ENCODE measurements around the gene THAP7.
"Not testable (repeated sequence)": the region's sequence is repeated elsewhere in the genome, so short reads cannot be mapped to it uniquely, and the experiment has no call there.

Gene THAP7, protein sequence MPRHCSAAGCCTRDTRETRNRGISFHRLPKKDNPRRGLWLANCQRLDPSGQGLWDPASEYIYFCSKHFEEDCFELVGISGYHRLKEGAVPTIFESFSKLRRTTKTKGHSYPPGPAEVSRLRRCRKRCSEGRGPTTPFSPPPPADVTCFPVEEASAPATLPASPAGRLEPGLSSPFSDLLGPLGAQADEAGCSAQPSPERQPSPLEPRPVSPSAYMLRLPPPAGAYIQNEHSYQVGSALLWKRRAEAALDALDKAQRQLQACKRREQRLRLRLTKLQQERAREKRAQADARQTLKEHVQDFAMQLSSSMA

DNA sequence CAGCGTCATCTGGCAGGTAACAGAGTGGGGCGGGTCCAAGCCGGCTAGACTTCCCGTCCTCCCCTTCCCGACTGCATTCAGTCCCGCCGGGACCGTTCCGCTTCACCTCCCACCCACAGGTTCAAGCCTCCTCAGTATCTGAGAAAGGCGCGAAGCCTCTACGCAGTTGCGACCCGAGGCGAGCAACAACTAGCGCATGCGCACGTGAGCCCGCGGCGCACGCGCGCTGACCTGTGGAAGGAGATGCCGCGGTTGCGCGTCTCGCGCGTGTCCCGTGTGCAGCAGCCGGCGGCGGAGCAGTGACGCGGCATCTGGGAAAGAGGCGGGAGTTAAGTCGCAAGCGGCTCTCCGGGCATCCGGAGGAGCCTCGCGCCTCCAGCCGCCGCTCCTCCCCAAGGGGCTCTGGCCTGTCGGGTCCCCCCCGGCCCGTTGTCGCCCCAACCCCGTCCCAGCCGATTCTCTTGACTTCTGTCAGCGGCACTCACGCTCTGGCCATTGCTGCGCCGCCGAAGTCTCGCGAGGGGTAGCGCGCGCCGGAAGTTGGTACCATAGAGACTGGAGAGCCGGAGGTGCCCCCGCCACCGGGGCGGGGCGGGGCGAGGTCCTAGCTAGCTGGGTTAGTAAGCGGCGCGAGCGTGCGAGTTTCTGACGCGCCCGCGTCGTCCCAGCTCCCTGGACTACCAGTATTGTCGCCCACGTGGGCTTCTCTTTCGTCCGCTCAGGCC, at the start of gene THAP7:
TSS of gene THAP7 (minus strand) at position 518 of the 725 bp plus-strand sequence. CDS start at position 311, 207 bp downstream.
- DNase-seq (ENCODE audit: low read depth in 1 of 2, low spot score in 1 of 2) = peak; percentile 93 to 96

DNA sequence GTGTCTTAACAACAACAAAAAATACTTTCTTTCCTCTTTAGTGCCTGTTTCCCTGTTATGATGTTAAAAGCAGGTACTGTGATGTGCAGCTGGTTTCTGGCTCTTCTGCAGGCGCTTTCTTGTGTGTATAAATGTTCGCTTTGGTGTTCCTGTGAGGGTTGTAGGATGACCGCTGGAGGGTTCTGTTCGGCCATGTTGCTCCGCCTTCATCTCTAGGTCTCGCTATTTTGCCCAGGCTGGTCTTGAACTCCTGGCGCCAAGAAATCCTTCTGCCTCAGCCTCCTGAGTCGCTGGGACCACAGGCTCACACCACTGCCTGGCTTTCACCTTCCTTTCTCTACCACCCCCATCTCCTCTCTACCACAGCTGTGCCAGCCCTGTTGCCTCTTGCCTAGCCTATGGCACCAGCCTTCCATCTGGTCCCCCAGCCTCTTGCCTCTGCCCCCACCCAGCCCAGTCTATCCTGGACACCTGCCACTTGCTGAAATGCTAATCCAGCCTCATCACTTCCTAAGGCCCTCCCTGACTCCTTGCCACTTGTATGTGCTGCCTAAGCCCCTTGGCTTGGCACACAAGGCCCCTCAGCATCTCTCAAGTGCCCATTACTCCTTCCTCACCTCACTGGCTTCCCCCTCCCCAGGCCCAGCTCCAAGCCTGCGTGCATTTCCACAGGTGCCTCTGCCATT, 49.4 kb upstream of the THAP7 start:
- DNase-seq (ENCODE audit: low read depth in 1 of 2, low spot score in 1 of 2) = no peak

DNA sequence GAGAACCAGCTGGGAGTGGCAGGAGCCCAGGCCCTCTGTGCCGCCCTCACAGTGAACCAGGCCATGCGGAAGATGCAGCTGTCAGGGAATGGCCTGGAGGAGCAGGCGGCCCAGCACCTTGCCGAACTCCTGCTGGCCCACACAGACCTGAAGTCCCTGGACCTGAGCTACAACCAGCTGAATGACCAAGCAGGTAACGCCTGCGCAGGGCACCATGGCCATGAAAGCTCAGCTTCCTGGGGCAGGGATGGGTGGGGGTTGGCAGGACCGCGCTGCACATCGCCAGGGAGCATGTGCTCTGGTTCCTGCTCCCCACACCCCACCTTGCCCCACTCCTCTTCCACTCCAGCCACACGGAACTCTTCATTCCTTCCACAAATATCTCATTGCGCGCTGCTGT, 47.0 kb upstream of the THAP7 start:
- DNase-seq (ENCODE audit: low read depth in 1 of 2, low spot score in 1 of 2) = not testable (repeated sequence)

DNA sequence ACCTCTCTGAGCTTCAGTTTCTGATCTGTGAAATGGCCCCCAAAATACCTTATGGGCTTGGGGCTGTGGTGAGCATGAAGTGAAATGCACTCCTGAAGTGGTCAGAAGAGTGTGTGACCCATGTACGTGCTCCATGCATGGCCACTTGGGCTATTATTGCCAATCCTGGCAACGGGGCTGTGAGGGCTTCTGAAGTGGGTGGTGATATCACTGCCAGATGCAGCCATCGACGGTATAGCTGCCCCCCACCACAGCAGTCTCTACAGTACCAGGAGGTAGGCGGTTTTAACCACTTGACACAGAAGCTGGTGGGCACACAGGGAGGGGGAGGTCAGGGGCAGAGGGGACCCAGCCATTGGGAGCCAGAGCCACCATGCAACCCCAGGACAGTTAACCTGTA, 46.5 kb upstream of the THAP7 start:
- DNase-seq (ENCODE audit: low read depth in 1 of 2, low spot score in 1 of 2) = not testable (repeated sequence)

DNA sequence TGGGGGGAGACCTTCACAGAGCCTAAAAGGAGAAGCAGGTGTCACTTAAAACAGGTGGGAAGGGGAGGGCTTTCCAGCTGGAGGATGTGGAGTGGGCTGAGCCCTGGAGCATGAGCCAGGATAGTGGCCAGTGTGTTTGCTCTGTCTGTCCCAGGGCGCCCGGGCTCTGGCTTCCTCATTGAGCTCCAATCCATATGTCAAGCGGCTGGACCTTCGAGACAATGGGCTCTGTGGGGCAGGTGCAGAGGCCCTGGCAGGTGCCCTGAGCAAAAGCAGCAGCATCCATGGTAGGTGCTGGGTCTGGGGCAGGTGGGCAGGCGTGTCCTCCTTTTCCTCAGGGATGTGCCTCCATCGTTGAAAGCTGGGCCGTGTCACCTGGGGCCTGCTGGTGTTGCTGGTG, 45.8 kb upstream of the THAP7 start:
- DNase-seq (ENCODE audit: low read depth in 1 of 2, low spot score in 1 of 2) = no peak

DNA sequence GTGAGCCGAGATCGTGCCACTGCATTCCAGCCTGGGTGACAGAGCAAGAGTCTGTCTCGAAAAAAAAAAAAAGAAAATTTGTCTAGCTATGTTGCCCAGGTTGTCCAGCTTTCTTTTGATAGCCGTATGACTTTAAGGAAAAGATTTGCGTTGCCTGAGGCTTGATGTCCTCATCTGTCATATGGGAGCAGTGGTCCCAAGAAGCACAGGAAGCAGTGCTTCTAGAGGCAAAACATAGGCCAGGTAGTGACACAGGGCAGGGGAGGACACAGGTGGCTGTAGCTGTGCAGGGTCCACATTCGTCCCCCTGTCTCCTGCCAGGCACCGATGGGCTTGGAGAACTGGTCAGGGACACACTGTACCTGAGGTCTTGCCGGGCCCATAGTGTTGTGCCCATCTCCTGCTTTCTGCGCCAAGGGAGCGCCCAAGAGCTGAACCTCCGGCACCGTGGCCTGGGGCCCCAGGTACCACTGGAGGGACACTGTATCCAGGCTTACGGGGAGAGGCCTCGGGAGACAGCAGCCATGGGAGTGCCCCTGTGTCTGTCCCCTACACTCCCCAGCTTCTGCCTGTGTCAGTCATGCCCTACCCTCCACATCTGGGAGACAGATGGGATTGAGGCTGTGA, 45.2 kb upstream of the THAP7 start:
- DNase-seq (ENCODE audit: low read depth in 1 of 2, low spot score in 1 of 2) = no peak

DNA sequence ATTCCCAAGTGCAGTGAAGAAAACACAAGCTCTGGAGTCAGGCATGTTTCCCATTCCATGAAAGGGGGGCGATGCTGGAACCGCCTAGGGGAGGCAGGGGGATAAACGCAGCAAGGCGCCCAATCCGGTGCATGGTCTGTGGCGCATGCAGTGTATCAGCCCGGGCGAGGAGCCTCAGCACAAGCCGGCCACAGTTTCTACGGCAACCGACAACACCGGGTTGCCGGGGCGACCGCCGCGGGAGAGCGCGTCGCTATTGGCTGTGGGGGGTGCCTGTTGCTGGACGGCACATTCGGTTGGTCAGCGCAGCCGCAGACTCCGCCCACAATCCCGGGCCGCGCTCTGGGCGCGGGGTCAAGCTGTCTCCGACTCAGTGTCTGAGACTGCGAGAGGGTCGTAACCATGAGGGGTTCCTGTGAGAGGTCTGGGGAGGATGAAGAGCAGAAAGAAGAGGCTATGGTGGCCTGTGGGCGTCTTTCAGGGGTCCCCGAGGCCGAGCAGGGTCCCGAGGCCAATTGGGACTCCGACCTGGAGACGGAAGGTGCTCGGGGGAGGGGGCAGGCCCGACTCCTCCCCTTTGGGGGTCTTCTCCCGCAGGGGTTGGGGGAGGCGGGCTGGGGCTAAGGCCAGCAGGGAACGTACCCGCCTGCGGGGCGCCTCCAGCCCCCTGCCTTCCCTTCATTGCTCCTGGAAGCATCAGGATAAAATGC, 43.8 kb upstream of the THAP7 start, which contains the start of gene LRRC74B:
TSS of gene LRRC74B (plus strand) at position 362 of the 710 bp plus-strand sequence. CDS start at position 403, 41 bp downstream.
- peak; percentile 26 to 59 for DNase-seq (ENCODE audit: low read depth in 1 of 2, low spot score in 1 of 2)

DNA sequence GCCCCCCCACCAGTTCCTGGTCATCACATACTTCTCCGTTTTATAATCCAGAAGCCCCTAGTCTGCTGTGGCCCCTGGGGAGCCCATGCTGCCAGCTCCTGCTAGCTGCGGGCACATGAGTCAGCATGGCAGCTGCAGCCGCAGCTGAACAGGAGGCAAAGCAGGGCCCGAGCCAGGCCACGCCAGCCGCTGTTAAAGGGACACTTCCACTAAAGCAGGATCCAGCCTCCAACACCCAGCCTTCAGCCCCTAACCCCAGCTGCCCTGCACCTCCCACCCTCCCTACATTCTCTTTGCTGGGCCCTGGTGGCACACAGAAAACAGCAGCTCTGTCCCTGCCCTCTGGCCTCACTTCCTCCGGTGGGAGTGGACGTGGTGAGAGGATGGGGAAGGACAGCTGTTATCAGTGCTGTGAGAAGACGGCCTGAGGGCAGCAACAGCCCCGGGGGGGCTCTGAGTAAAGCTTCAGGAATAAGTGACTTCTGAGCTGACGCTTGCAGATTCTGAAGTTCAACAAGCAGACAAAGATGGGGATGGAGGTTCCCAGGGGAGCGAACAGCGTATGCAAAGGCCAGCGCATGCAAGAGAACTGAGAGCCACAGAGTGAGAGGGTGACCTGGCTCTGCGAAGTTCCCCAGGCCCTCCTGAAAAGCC, 43.1 kb upstream of the THAP7 start:
- DNase-seq (ENCODE audit: low read depth in 1 of 2, low spot score in 1 of 2) = no peak

DNA sequence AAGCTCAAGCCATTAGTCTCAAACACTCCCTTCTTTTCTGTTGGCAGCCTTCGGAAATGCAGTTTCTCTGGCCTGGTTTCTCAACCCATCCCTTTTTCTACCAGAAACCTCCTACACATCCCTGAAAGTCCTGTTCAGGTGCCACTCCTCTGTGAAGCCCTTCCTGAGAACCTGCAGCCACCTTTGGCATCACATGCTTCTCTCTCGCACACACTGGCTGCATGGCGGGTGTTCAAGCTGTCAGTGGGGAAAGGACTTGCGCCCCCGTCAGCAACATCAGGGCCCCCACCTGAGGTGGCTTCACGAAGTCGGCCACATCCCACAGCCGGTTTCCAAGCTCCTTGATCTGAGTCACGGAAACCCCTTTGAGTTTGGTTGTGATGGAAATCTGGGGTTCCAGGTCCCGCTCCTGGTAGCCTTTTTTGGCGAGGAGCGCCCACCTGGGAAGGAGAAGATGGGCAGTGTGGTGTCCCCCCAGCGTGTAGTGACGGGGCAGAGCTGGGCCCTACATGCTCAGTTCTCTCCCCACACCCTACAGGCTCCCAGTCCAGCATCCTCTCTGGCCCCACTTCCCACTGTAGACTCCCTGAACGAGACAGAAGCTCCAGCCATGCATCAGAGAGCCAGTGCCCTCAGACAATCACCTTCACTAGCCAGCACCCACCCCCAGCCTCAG, 42.1 kb upstream of the THAP7 start:
- no peak for DNase-seq (ENCODE audit: low read depth in 1 of 2, low spot score in 1 of 2)

DNA sequence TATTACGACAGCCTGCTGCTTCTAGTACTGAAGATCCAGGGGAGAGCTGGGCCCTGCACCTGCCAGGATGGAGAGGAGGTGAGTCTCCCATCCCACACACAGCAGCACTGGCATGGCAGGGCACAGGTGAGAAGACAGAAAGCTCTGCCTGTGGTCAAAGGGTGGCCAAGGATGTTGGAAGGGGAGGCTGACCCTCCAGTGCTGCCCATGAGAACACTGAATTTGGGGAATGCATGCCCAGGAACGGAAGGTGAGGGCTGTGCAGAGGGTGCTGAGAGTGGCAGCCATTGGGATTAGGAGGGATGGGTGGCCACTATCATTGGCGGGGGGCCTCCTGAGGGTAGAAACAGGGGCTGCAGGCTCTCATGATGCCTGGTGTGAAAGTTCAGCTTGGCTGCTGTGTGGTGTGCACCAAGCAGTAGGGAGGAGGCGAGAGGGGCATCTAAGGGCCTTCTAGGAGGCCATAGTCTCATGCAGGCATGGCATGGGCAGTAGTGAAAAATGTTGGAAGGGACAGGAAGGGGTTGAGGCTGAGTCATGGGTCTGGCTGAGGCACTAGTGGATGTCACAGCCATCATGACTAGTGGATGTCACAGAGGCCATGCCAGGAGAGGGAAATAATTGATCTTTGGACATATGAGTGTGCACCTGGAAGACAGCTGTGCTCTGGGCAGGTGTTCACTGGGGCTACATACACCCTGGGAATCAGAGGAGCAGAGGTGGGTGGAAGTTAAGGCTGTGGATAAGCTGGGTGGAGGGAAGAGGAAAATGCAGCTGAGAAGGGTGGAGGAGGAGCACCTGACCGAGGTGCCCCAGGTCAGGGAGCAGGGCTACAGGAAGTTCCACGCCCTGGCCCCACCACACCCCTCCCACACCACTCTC, 41.3 kb upstream of the THAP7 start:
- no peak for DNase-seq (ENCODE audit: low read depth in 1 of 2, low spot score in 1 of 2)

DNA sequence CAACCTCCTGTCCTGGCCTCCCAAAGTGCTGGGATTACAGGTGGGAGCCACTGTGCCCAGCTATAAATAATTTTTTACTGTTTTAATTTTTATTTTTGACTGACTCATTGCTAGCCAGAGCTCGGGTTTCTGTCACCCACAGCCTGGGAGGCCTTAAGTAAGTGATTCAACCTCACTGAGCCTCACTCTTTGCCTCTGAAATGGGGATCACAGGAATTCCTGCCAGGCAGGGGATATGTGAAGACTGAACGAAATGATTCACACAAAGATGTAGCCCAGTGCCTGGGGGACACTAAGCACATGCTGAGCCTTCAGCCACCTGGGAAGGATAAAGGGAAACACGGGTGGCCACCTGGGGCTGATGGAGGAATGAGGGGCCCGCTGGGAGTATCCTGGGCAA, 40.0 kb upstream of the THAP7 start:
- DNase-seq (ENCODE audit: low read depth in 1 of 2, low spot score in 1 of 2) = no peak

DNA sequence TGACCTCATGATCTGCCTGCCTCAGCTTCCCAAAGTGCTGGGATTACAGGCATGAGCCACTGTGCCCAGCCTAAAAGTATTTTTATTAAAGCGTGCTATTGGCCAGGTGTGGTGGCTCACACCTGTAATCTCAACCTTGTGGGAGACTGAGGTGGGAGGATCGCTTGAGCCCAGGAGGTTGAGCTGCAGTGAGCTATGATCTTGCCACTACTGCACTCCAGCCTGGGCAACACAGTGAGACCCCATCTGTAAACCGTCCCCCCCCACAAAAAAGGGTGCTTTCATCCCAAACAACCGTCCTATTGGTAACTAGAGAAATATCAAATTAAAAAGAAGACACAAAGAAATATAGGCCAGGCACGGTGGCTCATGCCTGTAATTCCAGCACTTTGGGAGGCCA, 37.2 kb upstream of the THAP7 start:
- not testable (repeated sequence) for DNase-seq (ENCODE audit: low read depth in 1 of 2, low spot score in 1 of 2)

DNA sequence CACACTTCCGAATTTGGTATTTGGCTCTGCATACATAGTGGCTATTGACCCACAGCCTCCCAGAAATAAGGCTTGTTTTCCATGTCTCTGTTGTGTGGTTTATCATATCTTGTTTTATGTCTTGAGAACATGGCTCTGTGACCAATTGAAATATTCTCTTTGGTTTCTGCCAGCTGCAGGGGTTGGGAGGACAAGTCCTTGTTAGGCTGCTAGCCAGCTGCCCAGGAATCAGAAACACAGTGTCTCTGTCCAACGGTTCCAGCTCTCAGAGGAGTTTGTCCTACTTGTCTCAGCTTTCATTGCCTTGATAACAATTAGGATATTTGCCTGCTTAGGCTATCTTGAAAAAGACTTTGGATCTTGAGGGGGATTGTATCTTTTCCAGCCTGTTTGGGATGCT, 36.5 kb upstream of the THAP7 start:
- no peak for DNase-seq (ENCODE audit: low read depth in 1 of 2, low spot score in 1 of 2)

DNA sequence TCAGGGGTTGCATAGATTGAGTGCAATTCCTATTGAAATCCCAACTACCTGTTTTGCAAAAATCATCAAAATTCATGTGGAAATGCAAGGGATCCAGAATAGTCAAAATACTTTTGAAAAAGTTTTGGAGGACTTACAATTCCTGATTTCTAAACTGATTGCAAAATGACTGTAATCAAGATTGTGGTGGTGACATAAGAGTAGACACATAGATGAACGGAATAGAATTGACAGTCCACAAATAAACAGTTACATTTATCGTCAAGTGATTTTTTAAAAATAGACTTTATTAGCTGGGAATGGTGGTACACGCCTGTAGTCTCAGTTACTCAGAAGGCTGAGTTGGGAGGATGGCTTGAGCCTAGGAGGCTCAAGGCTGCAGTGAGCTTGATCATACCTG, 33.1 kb upstream of the THAP7 start:
- DNase-seq (ENCODE audit: low read depth in 1 of 2, low spot score in 1 of 2) = no peak

DNA sequence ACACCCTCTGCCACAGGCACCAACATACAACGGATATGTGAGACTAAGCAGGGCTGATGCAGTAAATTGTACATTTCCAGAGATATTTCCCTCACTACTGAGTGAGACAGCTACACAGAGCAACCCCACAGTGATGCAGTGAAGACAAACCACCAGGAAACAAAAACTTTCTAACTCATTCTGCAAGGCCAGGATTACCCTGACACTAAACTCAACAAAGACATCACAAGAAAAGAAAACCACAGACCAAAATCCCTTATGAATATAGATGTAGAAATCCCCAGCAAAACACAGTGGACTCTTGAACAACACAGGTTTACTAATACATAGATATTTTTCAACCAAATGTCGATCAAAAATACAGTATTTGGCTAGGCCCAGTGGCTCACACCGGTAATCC, 32.0 kb upstream of the THAP7 start:
- no peak for DNase-seq (ENCODE audit: low read depth in 1 of 2, low spot score in 1 of 2)

DNA sequence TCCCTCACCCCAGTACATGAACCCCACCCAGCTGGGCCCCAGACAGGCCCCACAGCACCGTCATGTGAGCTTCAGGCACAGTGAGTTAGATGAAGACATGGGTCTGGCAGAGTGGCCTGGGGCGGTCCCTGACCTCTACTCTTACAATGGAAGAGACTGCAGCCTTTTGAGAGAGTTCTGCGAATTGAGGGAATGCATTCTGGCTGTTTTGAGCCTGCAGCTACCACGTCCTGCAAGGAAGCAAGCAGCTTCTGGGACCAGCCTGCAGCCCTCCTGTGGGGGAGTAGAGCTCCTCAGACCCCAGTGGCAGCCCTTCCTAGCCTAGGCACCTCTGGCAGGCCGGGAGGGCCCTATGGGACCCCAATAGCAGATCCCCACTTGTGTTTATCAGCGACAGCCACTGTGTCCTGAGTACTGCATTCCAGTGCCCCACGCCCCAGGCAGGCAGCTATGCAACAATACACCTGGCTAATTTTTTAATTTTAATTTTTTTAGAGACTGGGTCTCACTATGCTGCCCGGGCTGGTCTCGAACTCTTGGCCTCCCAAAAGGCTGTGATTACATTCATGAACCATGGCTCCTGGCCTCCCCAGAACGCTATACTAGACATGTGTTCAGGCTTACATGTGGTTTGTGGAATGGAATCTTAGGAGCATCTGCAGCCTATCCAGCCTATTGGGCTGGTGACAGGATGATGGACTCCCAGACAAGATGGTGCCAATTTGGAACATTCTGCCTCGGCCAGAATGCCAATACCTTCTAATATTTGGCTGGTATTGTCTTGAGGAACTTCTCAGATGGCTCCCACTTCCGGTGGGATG, 31.2 kb upstream of the THAP7 start:
- no peak for DNase-seq (ENCODE audit: low read depth in 1 of 2, low spot score in 1 of 2)

DNA sequence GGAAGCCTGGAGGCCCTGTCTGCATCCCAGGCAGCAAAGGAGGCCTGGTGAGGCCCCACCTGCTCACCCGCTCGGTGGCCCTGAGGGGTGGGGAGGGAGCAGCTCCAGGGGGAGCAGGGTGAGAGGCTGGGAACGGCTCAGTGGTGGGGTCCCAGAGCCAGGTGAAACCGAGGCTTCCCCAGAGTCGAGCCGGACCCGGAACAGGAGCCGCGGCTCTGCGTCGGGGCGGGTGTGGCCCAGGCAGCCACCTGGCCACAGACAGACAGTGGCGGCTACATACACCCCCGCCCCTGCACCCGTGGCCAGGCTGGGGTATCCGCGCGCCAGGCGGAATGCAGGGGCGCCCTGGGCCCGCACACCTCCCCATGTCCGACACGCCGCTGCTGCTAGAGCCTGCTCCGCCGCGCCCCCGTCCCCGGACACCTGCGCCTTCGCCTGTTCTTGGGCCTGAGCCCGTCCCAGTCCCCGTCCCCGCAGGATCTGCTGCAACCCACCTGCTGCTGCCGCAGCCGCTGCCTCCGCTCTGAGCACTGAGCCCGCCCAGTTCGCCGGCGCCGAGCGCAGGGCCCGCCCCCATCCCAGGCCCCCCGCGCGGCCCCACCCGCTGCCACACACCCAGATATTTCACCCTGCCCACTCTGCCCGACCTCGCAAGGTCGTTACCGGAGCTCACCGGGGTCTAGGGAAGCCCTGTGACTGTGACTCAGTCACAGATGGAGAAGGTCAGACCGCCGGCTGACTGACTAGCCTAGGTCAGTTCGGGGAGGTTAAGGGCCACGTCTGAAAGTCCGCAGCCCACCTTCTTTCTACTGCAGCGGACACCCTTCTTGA, 30.3 kb upstream of the THAP7 start, which contains the start of gene SLC7A4:
TSS of gene SLC7A4 (minus strand) at position 525 of the 831 bp plus-strand sequence. CDS start 749 bp downstream, outside the sequence.
- no peak for DNase-seq (ENCODE audit: low read depth in 1 of 2, low spot score in 1 of 2)

All from activated CD4-positive, alpha-beta T cell treated with anti-CD3 and anti-CD28 coated beads, Interleukin-2, amount 50 U/mL, for 24 hours (primary cell).